GM19043 (cell line): ENCODE data around the gene SHANK3.

Experiments used
- ATAC-seq: cut with Tn5 transposase; IDR thresholded peaks from one replicate; pipeline ENCODE4 v1.9.1; 2021; ENCODE audit warnings: low read depth; ENCODE audit not compliant: unreplicated experiment

The SHANK3 gene

DNA sequence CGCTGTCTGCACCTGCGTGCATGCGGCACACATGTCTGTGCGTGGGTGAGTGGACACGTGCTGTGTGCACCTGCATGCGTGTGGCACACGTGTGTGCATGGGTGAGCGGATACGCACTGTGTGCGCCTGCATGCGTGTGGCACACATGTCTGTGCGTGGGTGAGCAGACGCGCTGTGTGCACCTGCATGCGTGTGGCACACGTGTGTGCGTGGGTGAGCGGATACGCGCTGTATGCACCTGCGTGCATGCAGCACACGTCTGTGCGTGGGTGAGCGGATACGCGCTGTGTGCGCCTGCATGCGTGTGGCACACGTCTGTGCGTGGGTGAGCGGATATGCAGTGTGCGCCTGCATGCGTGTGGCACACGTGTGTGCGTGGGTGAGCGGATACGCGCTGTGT lies 38.3 kb downstream of the SHANK3 start:
- no peak for ATAC-seq

DNA sequence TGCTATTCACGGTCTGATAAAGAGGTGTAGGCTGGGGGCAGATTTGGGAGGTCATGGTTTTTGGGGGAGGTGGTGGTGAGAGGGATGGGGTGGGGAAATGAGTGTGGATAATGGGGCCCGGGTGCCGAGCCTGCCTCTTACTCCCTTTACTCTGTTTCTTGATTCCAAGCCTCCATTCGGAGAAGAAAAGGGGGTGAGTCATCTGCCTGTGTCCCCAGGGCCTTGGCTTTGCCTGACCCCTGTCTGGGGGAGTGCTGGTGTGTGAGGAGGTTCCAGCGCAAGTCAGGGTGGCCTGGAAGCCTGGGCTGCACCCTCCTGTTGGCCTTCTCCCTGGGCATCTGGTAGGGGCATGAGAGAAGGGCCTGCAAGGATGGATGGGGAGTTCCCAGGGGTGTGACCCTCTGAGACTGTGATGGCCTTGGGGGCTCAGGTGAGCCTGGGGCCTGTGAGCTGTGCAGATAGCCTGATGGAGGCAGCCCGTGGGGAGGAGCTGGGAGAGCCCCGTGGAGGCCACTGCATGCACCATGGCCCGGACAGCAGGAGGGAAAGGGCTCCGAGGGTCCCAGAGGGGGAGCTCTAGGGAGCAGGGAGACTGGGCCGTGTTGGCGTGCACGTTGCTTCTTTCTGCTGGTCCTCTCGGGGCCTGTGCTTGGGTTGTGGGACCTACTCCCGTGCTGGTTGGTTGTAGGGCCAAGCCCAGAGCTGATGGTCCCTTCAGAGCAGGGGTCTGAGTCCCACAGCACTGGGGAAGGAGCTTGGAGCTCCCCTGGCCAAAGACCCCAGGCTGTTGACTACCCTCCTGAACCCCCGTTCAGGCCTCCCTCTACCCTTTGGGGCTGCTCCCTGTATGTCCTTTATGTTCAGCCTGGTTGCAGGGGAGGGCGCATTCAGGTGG lies 39.1 kb downstream of the SHANK3 start:
- no peak for ATAC-seq

DNA sequence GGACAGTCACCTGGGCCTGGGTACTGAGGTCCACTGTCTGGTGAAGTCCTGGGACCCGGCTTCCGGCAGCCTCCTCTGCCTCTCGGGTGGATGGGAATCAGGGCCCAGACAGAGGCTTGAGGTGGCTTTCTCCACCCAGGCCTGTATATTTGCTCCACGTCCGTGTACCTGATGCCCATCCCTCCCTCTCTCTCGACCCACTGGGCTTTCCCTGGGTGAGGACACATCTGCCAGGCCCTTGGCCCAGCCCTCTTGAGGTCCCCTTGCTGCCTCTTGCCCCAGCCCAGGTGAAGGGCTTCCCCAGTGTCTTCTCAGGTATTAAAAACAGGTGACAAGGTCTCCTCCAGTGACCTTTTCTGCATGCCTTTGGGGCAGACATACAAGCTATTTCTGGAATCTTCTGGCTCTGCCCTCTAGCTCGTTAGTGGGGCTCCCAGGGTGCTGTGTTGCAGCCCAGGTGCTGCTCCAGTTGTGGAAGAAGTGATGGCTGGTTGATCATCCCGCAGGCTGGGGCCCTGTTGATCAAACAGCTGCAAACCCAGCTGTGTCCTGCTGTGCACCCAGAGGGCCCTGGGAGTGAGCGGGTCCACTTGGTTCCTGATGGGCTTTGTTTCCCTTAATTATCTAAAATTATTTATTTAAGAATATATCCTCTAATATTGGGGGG lies 39.9 kb downstream of the SHANK3 start:
- no peak for ATAC-seq

DNA sequence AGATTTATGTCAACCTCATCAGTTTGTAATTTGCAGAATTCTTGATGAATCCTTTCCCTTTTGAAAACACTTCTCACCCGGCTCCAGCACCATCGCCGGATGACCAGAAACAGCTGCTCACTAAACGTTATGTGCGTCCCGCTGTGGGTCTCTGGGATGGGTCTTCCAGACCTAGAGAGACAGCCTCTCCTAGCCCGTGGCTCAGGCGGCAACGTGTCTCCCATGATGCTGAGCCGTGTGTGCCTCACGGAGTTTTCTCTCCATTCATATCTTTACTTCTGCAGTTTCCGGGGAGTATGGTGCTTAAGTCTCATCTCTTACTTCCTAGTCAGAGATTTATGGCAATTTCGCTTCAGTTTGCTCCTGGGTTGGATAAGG lies 40.4 kb downstream of the SHANK3 start:
- no peak for ATAC-seq

DNA sequence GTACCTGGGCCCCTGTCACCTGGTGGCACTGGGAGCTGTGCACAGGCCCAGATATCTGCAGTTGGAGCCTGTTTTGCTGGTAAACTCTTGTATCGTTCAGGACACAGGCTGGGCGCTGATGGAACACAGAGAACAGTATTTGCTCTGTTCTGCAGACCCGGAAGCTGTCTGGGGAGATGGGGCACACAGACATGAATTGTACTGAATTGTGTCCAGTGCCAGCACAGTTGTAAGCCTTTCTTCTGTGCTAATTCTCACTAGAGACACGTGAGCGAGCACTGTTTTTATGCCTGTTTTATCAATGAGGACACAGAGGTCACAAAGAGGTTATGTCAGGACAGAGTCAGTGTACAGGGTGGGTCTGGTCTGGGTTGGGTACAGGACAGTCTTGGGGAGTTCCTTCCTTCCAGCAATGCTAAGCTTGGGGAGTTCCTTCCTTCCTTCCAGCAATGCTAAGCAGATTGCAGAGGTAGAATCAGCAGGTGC lies 41.0 kb downstream of the SHANK3 start:
- ATAC-seq: no peak

DNA sequence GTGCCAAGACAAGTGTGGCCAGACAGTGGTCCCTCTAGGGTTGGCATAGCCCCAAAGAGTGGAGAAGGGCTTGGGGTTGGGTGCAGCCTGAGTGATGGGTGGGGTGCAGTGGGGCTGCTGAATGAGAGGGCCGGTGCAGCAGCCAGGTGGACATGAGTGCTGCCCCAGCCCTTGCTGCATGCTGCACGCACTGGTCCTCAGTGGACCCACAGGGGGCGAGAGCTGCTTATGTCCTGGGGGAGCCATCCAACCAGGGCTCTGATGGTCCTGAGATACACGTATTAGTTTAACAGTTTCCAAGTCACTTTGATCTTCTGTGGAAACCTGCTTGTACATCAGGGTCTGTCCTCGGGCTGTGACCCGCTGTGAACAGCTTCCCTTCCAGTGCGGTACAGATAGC lies 41.5 kb downstream of the SHANK3 start:
- ATAC-seq: no peak

DNA sequence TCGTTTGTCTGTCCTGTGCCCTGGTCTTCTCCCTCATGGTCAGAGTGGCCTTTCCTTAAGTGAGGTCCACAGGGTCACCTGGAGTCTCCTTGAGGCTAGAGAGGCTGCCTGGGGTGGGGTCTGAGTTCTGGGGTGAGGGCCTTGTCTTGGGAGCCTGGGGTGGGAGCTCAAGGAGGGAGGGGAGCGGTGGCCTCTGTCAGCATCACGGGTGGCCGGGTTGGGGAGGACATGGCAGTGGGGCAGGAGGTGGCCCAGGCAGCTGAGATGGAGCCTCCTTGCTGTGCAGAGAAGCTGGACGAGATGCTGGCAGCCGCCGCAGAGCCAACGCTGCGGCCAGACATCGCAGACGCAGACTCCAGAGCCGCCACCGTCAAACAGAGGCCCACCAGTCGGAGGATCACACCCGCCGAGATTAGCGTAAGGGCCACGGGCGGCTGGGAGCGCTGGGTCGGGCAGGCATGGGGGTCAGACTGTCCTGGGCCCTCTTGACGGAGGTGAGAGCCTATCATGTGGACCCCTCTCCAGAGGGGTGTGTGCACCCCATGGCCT lies 42.1 kb downstream of the SHANK3 start:
- no peak for ATAC-seq

DNA sequence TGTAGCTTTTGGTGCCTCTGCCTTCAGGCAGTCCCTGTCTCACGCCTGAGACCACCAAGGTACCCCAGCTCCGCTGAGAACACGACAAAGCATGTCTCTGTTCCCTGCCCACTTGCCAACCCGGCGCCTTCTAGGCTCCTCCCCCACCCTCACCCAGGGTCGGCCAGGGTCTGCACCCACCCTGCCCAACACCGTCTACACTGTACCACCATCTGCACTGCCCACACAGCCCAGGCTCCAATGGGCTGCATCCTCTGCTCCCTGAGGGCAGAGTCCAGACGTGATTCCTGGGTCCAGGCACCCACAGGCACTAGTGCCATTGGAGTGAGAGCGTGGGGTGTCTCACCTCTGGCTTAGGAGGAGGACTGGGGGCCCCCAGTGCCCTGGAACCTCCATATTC lies 42.6 kb downstream of the SHANK3 start:
- ATAC-seq: no peak

DNA sequence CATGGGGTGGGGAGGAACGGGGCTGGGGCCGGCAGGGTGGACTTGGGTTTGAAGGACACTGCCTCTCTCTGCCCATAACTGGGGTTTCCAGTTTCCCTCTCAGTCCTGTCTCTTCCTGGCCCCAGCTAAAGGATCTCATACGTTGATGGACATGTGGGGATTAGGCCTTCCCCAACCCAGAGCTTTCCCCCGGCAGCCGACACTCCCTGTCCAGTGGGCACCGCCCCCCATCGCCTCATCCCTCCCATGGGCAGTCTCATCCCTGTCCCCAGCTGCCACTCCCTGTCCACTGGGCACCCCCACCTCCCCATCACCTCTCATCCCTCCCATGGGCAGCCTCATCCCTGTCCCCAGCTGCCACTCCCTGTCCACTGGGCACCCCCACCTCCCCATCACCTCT lies 43.2 kb downstream of the SHANK3 start:
- ATAC-seq: no peak

DNA sequence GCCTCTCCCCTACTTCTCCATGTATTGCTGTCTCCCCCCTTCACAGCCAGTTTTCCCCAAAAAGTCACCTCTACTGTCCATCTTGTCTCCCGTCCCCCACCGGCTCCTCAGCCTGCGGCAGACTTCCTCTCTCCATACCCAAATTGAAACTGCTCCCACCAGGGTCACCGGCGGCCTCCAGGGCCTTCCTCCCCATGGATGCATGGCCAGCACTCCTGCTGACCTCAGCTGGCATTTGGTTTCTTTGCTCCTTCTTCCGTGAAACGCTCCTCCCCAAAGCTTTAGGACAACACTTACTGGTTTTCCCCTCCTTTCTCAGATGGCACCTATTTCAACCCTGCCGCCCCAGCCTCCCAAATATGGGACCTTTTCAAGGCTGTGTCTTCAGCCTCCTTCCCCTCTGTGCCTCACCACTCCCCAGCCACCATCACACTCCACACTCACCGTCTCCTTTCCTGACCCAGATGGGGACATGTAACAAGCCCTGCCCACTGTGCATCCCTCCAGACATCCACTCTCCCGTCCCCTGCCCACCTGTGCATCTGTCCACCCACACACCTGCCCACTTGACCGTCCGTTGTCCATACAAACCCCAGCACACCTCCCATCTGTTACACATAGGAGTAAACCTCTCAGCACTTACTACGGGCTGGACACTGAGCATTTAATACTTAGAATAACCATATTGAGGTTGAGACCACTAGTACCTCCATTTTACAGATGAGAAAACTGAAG lies 43.8 kb downstream of the SHANK3 start:
- no peak for ATAC-seq

DNA sequence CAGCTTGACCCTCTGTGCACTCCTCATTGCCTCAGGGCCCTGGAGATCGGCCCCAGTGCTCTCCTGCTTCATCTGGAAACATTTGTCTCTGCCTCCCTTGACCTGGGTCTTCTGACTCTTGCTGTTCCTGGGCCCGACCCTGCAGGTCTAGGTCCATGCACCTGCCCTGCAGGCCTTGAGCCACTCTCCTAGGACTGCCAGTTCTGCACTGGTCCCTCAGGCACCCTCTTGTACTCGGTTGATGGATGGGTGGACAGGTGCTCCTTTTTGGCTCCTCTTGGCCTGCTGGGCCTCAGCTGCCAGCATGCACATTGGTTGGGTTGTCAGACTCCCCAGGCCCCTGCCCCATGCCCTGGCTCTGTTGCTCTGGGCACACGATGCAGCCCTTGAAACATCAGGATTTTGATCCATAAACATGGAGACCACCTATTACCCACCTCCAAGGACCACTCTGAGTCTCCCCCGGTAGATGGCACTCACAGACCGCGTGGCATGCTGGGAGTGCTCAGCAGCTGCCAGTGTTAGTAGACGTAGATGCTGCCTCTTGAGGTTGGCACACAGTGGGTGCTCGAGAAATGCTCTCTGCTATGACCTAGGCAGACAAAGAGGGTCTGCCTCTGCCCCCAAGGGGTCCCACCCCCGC lies 45.2 kb downstream of the SHANK3 start:
- ATAC-seq: no peak

DNA sequence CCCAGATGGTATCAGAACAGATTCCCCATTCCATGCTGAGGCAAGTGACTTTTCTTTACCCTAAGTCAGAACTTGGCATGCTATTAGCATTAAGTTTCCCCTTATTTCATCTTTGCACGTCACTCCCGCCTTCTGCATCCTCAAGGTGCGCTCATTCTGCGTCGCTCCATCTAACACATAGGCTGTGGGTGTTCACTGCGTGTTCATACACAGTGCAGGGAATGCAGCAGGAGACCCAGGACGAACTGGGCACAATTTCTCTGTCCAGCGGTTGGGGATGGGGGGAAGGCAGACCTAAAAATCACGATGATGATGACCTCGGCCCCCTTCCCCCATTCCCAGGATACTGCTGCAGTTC lies 45.7 kb downstream of the SHANK3 start:
- ATAC-seq: no peak

DNA sequence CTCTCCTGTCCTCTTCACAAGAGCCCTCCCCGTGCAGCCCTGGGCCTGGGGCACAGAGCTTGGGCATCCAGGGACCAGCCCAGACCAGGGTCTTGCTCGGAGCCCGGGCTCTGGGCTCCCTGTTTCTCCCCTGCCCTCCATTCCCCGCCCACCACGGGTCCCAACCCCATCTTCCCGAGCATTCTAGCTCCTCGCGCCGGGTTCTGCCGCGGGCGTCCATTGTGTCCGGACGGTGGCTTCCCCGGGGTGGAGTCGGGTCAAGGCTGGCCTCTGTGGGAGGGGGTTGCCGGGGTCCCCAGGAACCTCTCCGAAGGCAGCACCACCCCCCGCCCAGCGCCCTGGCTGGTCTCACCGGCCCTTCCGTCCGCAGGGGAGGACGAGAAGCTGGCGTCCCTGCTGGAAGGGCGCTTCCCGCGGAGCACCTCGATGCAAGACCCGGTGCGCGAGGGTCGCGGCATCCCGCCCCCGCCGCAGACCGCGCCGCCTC lies 47.2 kb downstream of the SHANK3 start:
- no peak for ATAC-seq

DNA sequence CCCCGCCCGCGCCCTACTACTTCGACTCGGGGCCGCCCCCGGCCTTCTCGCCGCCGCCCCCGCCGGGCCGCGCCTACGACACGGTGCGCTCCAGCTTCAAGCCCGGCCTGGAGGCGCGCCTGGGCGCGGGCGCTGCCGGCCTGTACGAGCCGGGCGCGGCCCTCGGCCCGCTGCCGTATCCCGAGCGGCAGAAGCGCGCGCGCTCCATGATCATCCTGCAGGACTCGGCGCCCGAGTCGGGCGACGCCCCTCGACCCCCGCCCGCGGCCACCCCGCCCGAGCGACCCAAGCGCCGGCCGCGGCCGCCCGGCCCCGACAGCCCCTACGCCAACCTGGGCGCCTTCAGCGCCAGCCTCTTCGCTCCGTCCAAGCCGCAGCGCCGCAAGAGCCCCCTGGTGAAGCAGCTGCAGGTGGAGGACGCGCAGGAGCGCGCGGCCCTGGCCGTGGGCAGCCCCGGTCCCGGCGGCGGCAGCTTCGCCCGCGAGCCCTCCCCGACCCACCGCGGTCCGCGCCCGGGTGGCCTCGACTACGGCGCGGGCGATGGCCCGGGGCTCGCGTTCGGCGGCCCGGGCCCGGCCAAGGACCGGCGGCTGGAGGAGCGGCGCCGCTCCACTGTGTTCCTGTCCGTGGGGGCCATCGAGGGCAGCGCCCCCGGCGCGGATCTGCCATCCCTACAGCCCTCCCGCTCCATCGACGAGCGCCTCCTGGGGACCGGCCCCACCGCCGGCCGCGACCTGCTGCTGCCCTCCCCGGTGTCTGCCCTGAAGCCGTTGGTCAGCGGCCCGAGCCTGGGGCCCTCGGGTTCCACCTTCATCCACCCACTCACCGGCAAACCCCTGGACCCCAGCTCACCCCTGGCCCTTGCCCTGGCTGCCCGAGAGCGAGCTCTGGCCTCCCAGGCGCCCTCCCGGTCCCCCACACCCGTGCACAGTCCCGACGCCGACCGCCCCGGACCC lies 48.0 kb downstream of the SHANK3 start:
- no peak for ATAC-seq

DNA sequence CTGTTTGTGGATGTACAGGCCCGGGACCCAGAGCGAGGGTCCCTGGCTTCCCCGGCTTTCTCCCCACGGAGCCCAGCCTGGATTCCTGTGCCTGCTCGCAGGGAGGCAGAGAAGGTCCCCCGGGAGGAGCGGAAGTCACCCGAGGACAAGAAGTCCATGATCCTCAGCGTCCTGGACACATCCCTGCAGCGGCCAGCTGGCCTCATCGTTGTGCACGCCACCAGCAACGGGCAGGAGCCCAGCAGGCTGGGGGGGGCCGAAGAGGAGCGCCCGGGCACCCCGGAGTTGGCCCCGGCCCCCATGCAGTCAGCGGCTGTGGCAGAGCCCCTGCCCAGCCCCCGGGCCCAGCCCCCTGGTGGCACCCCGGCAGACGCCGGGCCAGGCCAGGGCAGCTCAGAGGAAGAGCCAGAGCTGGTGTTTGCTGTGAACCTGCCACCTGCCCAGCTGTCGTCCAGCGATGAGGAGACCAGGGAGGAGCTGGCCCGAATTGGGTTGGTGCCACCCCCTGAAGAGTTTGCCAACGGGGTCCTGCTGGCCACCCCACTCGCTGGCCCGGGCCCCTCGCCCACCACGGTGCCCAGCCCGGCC lies 48.7 kb downstream of the SHANK3 start:
- no peak for ATAC-seq

DNA sequence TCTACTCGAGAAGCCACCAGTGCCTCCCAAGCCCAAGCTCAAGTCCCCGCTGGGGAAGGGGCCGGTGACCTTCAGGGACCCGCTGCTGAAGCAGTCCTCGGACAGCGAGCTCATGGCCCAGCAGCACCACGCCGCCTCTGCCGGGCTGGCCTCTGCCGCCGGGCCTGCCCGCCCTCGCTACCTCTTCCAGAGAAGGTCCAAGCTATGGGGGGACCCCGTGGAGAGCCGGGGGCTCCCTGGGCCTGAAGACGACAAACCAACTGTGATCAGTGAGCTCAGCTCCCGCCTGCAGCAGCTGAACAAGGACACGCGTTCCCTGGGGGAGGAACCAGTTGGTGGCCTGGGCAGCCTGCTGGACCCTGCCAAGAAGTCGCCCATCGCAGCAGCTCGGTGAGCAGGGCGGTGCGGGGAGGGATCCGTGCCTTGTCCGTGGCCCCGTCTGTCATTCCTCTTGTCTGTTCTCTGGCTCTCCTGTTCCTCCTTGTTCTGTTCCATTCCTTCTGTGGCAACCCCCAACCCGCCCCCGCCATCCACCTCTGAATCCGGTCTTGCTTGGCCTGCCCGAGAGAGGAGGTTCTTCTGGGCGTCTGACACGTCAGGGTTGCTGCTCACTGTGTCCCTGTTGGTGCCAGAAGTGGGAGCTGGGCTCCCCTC lies 49.6 kb downstream of the SHANK3 start:
- ATAC-seq: no peak
